NT2/D1 (cell line): ENCODE measurements around the gene MLEC.

Experiments used
- SUZ12 ChIP-seq: IDR thresholded peaks from 2 replicates; pipeline ENCODE4 v1.6.1; 2011; ENCODE audit not compliant: insufficient read length, insufficient read depth; ENCODE audit errors: extremely low read depth
- YY1 ChIP-seq: IDR thresholded peaks from 2 replicates; pipeline ENCODE4 v1.6.1; 2011; ENCODE audit not compliant: insufficient read length, insufficient read depth
- ZNF274 ChIP-seq: IDR thresholded peaks from 2 replicates; pipeline ENCODE4 v1.6.1; 2011; ENCODE audit warnings: mild to moderate bottlenecking, low read depth, low read length

GRCh38 chr12:120734210-120734609 lies 47.3 kb downstream of the MLEC start:
- TF ChIP-seq YY1 (no peak), SUZ12 (no peak), ZNF274 (no peak)
